HCT116 (cell line): ENCODE results near the gene ZMYND11.

Experiments
- CEBPB ChIP-seq: IDR thresholded peaks from 2 replicates; pipeline ENCODE4 v1.6.1; 2012; ENCODE audit warnings: low read depth
- CTCF ChIP-seq, 3 experiments: fragments of 200-600 bp in 1 of 3; sonication (generic) in 1 of 3; IDR thresholded peaks in 2 of 3; conservative IDR thresholded peaks in 1 of 3; 2 replicates each; pipeline ENCODE4 v1.5.1; 2012 to 2017; ENCODE audit warnings: low read depth in 2 of 3, low read length in 2 of 3, antibody characterized with exemption in 1 of 3, borderline replicate concordance in 1 of 3, control low read depth in 1 of 3, mild to moderate bottlenecking in 1 of 3, mixed read lengths in 1 of 3, mixed run types in 1 of 3, moderate library complexity in 1 of 3; ENCODE audit not compliant: insufficient read depth in 1 of 3
- EGR1 ChIP-seq: IDR thresholded peaks from 2 replicates; pipeline ENCODE4 v1.6.1; 2012; ENCODE audit warnings: low read depth
- ELF1 ChIP-seq: IDR thresholded peaks from 2 replicates; pipeline ENCODE4 v1.6.1; 2012; ENCODE audit warnings: low read depth, borderline replicate concordance
- EZH2 ChIP-seq: fragments of 200-600 bp; sonication (generic); IDR thresholded peaks from 2 replicates; pipeline ENCODE4 v1.6.1; 2017; ENCODE audit warnings: antibody characterized with exemption, mixed run types
- EZH2phosphoT487 ChIP-seq: fragments of 200-600 bp; IDR thresholded peaks from 2 replicates; pipeline ENCODE4 v1.6.1; 2018; ENCODE audit warnings: antibody characterized with exemption, borderline replicate concordance
- MAX ChIP-seq: IDR thresholded peaks from 2 replicates; pipeline ENCODE4 v1.6.1; 2012
- POLR2A ChIP-seq: IDR thresholded peaks from 2 replicates; pipeline ENCODE4 v1.7.0; 2011; ENCODE audit warnings: borderline replicate concordance; ENCODE audit not compliant: insufficient read depth, insufficient read length; ENCODE audit errors: extremely low read depth
- POLR2AphosphoS5 ChIP-seq: IDR thresholded peaks from 2 replicates; pipeline ENCODE4 v1.6.1; 2011; ENCODE audit warnings: mild to moderate bottlenecking, low read depth, low read length, moderate library complexity
- SRF ChIP-seq: IDR thresholded peaks from 2 replicates; pipeline ENCODE4 v1.6.1; 2012; ENCODE audit warnings: low read depth
- TCF7L2 ChIP-seq: IDR thresholded peaks from 2 replicates; pipeline ENCODE4 v1.7.0; 2011; ENCODE audit warnings: borderline replicate concordance, inconsistent platforms; ENCODE audit not compliant: insufficient read depth, insufficient read length; ENCODE audit errors: extremely low read depth
- YY1 ChIP-seq: IDR thresholded peaks from 2 replicates; pipeline ENCODE4 v1.6.1; 2011; ENCODE audit warnings: low read length, low read depth, moderate library complexity, mild to moderate bottlenecking; ENCODE audit not compliant: insufficient replicate concordance; ENCODE audit errors: extremely low read depth
- TF ChIP-seq, protein P1 (sequence below): IDR thresholded peaks from 2 replicates; pipeline ENCODE4 v1.6.1; 2012; ENCODE audit warnings: low read depth

DNA sequence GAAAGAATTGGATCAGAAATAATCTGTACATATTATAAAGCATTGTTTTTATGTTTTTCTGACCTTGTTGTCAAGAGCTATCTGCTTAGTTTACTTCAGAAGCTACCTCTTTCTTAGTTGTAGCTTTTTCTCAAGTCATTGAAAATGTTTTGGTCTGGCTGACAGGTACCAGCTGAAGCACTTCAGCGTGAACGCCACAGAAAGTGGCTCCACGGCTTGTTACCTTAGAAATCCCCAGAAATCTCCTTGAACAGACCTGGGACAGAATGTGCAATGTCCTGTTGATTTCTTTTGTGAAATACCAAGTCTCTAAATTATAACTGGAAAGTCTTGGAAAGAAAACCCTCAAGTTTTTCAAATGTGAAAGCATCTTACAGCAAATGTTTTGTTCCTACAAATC is 96.8 kb downstream of the ZMYND11 start:
- no peak for TF ChIP-seq TCF7L2
- no peak for TF ChIP-seq CTCF (IDR thresholded peaks at IDR 0.05 in 2 of 3, conservative IDR thresholded peaks at IDR 0.05 in 1 of 3; ENCODE audit: borderline replicate concordance in 1 of 3, insufficient read depth in 1 of 3, low read depth in 2 of 3, low read length in 2 of 3)
- no peak for TF ChIP-seq YY1
- no peak for TF ChIP-seq MAX
- no peak for TF ChIP-seq EZH2
- no peak for TF ChIP-seq EZH2phosphoT487
- TF ChIP-seq, protein P1, sequence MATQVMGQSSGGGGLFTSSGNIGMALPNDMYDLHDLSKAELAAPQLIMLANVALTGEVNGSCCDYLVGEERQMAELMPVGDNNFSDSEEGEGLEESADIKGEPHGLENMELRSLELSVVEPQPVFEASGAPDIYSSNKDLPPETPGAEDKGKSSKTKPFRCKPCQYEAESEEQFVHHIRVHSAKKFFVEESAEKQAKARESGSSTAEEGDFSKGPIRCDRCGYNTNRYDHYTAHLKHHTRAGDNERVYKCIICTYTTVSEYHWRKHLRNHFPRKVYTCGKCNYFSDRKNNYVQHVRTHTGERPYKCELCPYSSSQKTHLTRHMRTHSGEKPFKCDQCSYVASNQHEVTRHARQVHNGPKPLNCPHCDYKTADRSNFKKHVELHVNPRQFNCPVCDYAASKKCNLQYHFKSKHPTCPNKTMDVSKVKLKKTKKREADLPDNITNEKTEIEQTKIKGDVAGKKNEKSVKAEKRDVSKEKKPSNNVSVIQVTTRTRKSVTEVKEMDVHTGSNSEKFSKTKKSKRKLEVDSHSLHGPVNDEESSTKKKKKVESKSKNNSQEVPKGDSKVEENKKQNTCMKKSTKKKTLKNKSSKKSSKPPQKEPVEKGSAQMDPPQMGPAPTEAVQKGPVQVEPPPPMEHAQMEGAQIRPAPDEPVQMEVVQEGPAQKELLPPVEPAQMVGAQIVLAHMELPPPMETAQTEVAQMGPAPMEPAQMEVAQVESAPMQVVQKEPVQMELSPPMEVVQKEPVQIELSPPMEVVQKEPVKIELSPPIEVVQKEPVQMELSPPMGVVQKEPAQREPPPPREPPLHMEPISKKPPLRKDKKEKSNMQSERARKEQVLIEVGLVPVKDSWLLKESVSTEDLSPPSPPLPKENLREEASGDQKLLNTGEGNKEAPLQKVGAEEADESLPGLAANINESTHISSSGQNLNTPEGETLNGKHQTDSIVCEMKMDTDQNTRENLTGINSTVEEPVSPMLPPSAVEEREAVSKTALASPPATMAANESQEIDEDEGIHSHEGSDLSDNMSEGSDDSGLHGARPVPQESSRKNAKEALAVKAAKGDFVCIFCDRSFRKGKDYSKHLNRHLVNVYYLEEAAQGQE: no peak
- no peak for TF ChIP-seq ELF1
- TF ChIP-seq POLR2AphosphoS5: no peak
- no peak for TF ChIP-seq CEBPB
- no peak for TF ChIP-seq EGR1
- TF ChIP-seq SRF: no peak
- TF ChIP-seq POLR2A: no peak
